Measurements from ENCODE around the gene GSN. TPM values are rescaled to one million over a fixed set of nuclear protein-coding genes. Genes with fewer than 3 reads are reported as not detected.

Gene GSN
- total RNA-seq, 2 donors from 2014 or later, result 3.5 to 5.8 TPM

DNA sequence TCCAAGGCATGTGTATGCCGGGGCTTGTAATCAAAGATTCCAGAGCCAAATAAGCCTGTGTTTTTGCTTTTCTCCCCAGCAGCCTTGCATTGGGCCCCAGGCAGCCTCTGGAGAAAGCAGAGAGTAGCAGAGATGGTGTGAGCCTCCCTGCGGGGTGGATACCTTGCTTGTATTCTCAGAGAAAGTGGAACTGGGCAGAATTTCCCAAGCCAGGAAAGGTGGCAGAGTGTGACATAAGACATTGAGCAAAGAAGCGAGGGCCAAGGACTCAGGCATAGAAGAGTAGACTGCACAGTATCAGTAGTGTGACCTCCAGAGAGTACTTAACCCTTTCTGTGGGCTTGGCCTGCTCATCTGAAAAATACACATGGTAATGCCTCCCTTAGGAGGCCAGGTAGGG, 1.6 kb upstream of the GSN start:
- H3K36me3 Mint-ChIP-seq, result peaks cover 0 to 5% of the 10 kb centered on the region in 2 donors
- H3K9me3 Mint-ChIP-seq, result no peaks in the 10 kb centered on the region
- H3K27ac Mint-ChIP-seq, result no peak overlapping the region
- ATAC-seq (no peak), DNase-seq (ENCODE audit: low spot score in 2 of 2) (no peak)

DNA sequence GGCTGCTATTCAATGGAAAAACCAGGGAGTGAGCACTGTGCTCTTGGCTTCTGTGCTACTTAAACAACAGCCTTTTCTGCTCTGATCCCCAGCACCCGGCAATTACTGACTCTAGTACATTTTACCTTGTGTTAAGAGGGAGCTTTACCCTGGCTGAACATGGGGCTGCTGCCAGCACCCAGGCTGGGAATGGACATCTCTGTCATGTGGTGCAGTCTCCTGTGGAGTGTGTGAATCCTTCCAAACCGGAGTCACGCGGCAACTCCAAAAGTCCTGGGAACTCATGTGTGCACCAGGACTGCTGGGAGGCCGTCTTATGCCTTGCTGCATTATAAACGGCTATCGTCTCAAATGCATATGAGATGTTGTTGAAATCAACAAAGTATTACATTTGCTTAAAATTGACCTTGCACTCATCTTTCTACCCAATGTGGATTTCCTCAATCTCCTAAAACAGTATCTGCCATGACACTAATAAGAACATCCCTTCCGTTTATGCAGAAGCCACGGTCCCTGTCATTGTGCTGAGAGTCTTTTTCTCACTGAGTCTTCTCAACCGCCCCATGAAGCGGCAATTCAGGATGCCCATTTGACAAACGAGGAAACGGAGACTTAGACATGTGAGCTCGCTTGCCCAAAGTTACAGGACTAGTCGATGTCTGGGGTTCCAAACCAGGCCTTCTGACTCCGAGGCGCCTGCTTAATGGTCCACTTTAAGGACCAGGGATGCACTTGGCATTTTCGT, 884 bp upstream of the GSN start:
- H3K36me3 Mint-ChIP-seq, result peaks cover 0 to 5% of the 10 kb centered on the region in 2 donors
- no peak for ATAC-seq
- H3K27ac Mint-ChIP-seq, result no peak overlapping the region

DNA sequence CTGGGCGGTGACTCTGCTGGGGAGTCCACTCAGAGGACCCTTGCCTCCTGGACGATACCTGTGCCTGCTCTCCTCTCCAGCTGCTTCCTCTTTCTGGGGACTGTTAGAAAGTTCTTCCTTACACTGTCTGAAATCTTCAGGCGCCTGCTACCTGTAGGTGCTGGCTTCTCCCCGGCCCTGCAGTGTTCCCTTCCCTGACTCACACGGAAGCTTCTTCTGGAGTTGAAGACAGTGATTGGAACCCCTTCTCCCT, 562 bp downstream of the GSN start:
- H3K27ac Mint-ChIP-seq, result peak overlapping the region in 1 of 2 donors; percentile 91
- no peaks in the 10 kb centered on the region for H3K9me3 Mint-ChIP-seq
- H3K36me3 Mint-ChIP-seq, result peaks cover 0 to 5% of the 10 kb centered on the region in 2 donors
- no peak for DNase-seq (ENCODE audit: low spot score in 2 of 2)
- peak in 1 of 2 donors; percentile 13 for ATAC-seq

More for the DNA sequence above, 884 bp upstream of the GSN start:
- no peak for DNase-seq (ENCODE audit: low spot score in 2 of 2)
- H3K9me3 Mint-ChIP-seq, result no peaks in the 10 kb centered on the region

DNA sequence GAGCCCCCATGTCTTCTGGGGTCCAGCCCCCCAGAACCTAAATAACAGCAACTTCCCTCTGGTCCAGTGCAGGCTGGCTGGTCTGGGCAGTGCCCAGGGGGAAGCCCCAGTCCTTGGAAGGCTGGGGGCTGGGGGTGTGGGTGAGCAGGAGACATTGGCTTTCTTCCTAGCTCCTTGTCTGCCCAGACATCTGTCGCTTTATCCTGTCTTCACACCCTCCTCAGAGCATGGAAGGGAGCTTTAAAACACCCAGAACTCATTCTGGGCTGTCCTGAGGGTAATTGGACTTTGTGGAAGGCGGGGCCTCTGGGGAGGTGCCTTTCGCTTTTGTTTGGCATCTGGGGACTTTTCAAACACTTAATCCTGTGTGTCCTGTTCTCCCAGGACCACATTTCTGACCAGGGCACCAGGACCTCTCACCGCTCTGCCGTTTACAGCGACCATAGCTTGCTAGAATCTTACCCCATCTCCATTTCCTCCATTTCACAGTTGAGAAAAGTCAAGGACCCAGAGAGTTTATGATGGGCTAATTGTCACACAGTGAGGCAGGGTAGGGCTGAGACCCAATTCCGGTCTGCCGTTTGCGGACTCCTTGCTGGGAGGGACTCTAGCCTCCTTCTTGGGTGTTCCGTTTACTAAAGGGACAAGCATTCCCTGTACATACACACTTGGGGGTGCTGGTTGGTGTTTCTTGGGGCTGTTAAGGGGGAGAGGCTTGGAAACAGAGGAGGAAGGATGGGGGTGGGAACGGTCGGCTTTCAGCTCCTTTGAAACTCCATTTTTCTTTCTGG, 1.1 kb downstream of the GSN start:
- H3K27ac Mint-ChIP-seq, result peak overlapping the region in 1 of 2 donors; percentile 91
- DNase-seq (ENCODE audit: low spot score in 2 of 2) (no peak), ATAC-seq (no peak)
- no peaks in the 10 kb centered on the region for H3K9me3 Mint-ChIP-seq
- H3K36me3 Mint-ChIP-seq, result peaks cover 0 to 5% of the 10 kb centered on the region in 2 donors

DNA sequence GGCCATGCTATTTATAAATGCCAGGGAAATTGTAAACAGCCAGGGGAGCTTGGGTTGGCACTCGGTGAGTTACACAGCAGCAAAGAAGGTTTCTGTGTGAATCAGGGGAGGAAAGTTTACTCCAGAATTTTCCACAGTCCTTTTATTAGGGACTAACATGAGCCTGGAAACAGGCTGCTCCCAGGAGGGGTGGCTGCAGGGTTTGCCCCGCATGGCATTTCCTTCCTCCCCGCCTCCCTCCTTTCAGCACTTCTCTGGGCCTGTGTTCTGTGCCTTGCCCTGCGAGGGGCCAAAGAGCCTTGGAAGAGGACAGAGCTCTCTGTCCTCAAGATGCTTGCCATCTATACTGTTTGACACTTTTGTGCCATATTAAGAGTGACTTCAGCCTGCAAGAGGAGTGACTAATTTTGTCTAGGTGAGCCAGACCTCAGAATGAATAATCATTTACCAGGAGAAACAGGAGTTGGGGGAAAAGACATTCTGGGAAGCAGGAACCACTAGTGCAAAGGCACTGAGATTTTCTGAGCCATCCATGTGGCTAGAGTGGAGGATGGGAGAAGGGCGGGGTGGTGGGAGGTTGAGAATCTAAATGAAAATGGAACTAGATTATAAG, 1.8 kb downstream of the GSN start:
- Mint-ChIP-seq H3K27ac (no peak overlapping the region), H3K36me3 (peaks cover 0 to 5% of the 10 kb centered on the region in 2 donors), H3K9me3 (no peaks in the 10 kb centered on the region)
- no peak for ATAC-seq
- DNase-seq (ENCODE audit: low spot score in 2 of 2), result no peak

DNA sequence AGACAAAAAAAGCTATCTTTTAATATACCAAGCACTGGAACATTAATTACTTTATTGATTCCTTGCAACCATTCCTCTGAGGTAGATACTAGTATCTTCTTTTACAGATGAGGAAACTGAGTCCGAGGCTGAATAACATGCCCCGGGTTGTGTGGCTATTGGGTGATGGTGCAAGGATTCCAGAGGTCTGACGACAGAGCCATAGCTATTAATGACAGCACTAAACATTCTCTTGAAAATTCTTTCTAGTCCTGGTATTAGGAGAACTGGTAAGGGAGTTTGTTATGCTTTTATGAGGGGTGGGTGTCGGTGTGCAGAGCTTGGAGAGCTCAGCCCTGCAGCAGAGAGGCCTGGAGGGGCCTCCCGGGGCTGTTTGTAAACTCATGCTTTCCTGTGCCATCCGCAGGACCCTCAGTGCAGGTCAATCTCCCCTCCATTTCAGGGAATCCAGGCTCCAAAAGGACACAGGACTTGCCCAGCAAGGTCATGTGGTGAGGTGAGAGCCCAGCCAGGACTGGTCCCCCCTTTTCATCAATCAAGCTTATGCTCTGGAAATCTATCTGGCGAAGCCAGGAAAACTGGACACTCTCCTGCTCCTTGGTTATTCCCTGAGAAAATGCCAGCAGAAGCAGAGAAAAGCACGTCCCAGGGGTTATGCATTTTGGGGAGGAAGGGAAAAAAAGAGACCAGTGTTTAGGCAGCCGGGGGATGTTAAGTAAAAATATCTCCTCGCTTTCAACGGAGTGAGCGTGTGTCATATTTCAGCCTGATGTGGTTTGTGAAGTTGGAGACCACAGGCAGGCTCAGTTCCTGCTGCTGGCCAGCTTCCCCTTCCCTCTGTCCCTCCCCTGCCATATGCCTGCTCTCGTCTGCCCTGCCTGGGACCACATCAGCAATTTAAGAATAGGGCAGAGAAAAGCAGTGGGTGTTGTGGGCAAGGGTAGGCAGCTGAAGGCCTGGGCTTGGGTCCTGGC, 3.7 kb downstream of the GSN start:
- DNase-seq (ENCODE audit: low spot score in 2 of 2) (no peak), ATAC-seq (no peak)
- no peaks in the 10 kb centered on the region for H3K36me3 Mint-ChIP-seq
- no peaks in the 10 kb centered on the region for H3K9me3 Mint-ChIP-seq
- H3K27ac Mint-ChIP-seq, result no peak overlapping the region

DNA sequence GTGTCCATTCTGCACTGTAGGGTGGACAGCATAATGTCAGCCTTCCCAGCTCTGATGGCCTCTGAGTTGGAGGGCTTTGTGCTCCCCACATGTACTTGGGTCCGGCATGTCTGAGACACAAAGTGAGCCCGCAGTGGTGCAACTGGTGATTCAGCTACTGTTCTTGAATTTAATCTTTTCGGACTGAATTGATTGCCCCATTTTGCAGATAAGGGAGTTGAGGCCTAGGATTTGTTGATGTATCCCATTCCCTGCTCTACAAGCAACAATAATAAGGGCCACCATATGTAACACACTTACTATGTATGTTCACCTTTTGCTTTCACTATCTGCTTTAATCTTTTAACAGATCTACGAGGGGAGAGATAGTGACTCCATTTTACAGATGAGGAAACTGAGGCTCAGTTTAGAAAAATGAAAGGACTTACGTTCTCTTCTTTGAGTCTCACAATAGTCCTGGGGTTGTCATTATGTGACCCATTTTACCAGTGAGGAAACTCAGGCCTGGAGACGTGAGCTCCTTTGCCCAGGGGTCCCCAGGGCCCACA, 4.5 kb downstream of the GSN start:
- H3K36me3 Mint-ChIP-seq, result no peaks in the 10 kb centered on the region
- no peak overlapping the region for H3K27ac Mint-ChIP-seq
- ATAC-seq, result no peak
- no peak for DNase-seq (ENCODE audit: low spot score in 2 of 2)
- H3K9me3 Mint-ChIP-seq, result no peaks in the 10 kb centered on the region

DNA sequence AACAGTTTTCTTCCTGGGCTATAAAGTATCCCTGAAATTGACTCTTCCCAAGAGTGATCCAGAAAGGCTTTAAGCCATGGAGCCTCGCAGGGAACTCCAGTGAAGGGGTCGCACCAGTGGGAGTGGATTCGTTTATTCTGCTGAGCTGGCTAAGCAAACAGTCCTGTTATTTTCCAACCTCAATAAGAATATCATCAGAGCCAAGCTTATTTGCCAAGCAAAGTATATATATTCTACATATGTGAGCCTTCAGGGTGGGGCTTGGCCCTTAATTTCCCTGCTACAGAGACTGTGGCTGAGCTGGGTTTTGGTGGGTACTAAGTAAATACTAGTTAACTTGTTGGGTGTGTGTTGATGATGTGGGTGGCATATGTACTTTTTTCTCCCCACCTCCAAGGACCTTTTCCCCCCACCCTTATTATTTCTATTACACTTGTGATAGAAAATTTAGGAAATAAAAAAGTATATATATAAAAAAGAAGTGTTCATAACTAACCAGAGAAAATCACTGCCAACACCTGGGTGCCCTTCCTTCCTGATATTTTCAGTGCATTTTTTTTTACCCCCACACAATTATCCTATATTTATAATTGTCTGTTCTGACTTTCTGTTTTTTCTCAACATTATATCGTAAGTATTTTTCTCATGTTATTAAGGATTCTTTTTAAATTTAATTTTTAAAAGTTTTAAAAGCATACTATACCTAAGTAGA, 5.3 kb downstream of the GSN start:
- no peaks in the 10 kb centered on the region for H3K9me3 Mint-ChIP-seq
- DNase-seq (ENCODE audit: low spot score in 2 of 2) (no peak), ATAC-seq (no peak)
- no peak overlapping the region for H3K27ac Mint-ChIP-seq
- no peaks in the 10 kb centered on the region for H3K36me3 Mint-ChIP-seq

DNA sequence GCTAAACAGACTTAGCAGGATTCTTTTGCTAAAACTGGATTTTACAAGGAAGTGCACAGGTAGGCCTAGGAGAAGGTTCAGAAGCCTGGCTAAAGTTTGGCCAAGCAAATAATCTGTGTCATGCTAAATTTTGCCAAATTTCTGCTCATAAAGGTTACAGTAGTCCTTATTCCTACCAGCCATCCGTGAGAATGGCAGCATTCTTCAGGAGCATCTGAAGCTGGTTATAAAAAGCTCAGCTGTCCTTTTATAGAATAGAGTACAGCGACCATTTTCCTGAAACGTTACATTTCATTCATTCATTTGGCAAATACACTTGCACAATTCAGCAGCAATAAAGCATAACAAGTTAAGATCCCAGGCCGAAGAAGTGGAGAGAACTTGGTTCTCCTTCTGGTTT, 6.9 kb downstream of the GSN start:
- no peaks in the 10 kb centered on the region for H3K36me3 Mint-ChIP-seq
- H3K9me3 Mint-ChIP-seq, result no peaks in the 10 kb centered on the region
- ATAC-seq (no peak), DNase-seq (ENCODE audit: low spot score in 2 of 2) (no peak)
- H3K27ac Mint-ChIP-seq, result no peak overlapping the region

DNA sequence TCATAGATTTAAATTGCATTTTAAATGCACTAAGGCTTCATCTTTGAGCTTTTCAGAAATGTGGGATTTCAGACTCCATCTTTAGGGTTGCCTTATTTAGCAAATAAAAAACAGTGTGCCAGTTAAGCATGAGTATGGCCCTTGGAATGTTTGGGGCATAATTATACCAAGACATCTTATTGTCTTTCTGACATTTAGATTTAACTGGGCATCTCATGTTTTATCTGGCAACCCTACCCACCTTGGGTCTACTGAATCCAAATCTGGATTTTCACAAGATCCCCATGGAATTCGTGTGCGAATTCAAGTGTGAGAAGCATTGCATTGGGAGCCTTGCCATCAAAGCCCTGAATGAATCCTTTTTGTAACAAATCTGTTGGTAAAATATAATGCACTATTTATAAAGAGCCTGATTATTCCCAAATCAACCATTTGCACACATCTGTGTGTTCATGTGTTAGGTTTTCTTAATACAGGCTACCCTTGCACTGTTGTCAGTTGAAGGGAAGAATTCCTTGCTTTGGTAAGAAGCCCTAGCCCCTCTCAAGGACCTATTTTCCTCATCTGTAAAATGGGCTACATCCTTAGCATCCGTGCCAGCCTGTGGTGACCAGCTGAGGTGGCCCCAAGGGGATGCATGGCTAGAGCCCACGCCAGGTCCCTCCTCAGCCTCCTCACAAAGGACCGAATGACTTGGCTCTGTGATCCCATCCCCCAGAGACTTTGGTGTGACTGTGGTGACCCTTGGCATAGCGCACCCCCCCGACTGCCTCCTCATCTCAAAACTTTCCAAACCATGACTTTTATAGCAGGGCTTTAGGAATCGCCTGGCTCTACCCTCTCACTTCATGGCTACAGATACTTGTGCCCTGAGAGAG, 8.1 kb downstream of the GSN start:
- Mint-ChIP-seq H3K9me3 (no peaks in the 10 kb centered on the region), H3K36me3 (no peaks in the 10 kb centered on the region)
- no peak for DNase-seq (ENCODE audit: low spot score in 2 of 2)

DNA sequence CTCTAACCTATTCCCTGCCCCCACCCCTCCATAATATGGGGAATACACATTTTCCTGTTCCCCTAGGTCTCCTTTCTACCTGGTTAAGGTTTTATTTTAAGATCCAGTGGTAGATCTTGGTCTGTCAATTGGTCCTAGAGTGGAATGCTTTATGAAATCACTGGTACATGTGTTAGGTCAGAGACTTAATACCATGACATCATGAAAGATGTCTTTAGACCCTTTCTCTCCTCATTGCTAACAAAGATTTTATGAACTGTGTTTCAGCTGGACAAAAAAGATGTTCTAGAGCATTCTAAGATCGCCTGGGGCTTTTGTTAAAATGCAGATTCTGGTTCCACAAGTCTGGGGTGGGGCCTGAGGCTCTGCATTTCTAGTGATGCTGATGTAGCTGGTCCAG, 9.1 kb downstream of the GSN start:
- DNase-seq (ENCODE audit: low spot score in 2 of 2) (no peak), ATAC-seq (no peak)
- no peaks in the 10 kb centered on the region for H3K9me3 Mint-ChIP-seq
- H3K36me3 Mint-ChIP-seq, result no peaks in the 10 kb centered on the region
- H3K27ac Mint-ChIP-seq, result no peak overlapping the region

More for the DNA sequence above, 8.1 kb downstream of the GSN start:
- no peak for ATAC-seq
- no peak overlapping the region for H3K27ac Mint-ChIP-seq

DNA sequence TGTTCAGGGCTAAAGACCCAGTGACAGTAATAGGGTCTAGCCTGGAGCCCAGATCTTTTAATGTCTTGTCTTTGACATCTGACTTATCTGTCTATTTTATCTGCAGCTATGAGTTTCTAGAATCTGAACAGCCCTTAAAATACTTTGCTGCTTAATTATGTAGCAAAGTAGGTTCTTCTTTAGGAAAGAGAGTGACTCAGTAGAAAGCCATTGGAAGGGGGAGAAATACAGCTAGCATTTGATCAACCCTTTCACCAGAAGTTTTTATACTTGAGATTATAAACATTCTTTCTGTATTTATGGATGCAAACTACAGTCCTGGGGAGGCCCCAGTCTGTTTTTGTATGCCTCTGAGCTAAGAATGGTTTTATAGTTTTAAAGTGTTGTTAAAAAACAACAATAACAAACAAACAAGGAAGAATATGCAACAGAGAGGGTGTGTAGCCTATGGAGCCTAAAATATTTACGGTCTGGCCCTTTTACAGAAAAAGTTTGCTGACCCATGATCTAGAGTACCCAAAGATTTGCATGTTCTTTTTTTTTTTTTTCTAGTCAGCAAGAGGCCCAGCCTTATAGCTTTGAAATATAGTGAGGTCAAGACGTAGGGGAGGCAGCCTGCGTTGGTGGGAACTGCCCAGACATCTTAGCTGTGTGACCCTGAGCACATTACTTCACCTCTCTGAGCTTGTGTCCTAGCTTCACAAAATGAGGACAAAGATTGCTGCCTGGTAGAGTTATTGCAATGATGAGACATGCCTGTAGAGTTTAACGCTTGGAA, 9.7 kb downstream of the GSN start:
- Mint-ChIP-seq H3K36me3 (no peaks in the 10 kb centered on the region), H3K27ac (no peak overlapping the region), H3K9me3 (no peaks in the 10 kb centered on the region)
- DNase-seq (ENCODE audit: low spot score in 2 of 2) (no peak), ATAC-seq (no peak)

DNA sequence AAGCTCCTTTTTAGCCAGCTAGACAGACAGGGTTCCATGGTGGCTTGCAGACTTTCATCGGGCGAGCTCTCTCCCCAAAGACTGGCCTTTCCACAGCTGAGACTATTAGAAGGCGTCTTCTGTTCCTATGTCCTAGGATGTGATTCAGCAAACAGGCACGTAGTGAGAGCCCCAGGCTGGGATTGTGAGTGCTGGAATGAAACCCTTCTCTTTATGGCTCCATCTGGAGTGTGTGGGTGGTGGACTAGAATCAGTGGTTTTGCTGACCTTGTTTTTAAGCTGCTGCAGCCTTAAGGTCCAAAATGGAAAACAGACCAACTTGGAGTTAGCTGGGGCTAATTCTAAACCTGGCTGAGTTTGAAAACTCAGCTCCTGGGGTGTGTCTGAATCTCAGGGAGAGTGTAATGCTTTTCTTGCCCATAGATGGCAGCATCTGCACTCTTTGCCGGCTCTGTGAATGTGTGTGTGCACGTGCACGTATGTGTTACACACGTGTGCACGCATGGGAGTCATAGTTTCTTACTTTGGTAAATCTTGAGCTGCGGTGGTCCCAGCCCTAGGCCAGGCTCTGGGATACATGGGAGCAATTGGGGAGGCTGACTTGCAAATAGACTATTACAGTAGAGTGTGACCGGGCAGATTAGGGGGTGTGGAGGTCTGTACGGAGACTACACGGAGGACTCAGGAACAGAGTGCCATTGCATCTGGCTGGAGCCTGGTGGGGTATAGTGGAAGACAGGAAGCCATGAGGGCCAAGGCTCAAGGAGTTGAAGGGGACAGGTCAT, 10.7 kb downstream of the GSN start:
- Mint-ChIP-seq H3K36me3 (no peaks in the 10 kb centered on the region), H3K9me3 (no peaks in the 10 kb centered on the region), H3K27ac (peak overlapping the region in 1 of 2 donors; percentile 22)
- ATAC-seq (peak; percentile 49 to 90), DNase-seq (ENCODE audit: low spot score in 2 of 2) (peak in 1 of 2 donors; percentile 38)

Measured in activated naive CD4-positive, alpha-beta T cell treated with anti-CD3 and anti-CD28 coated beads, Interleukin-2, amount 50 U/mL, for 72 hours (primary cell).